HepG2 (cell line): ENCODE results near the gene KIF21B. TPM values are rescaled to one million over a fixed set of nuclear protein-coding genes. Genes with fewer than 3 reads are reported as not detected.
A peak's percentile ranks its signal among the peaks of the same experiment; 100 is the strongest.

ENCODE experiments used
- ATAC-seq: fragments of 200-7000 bp; cut with Tn5 transposase; 3 replicates; pipeline ENCODE4 v1.9.1; 2020; ENCODE audit warnings: mild to moderate bottlenecking, moderate library complexity
- BruUV-seq: library from RNA; stranded (reverse); fragments of 400-500 nt; replicated peaks from 2 replicates; lab custom pipeline; 2021; lab: Mats Ljungman, UMichigan
- CTCF ChIA-PET: fragments of 300-600 bp; formaldehyde crosslinking; extraction: SDS; loops from one replicate; lab custom pipeline; 2021; ENCODE audit warnings: low total read pairs, inconsistent platforms, low intra/inter-chr PET ratio; lab: Yijun Ruan, JAX
- POLR2A ChIA-PET: fragments of 350-600 bp; sonication (Branson Sonifier 250); formaldehyde crosslinking; loops from one replicate; lab custom pipeline; 2020; ENCODE audit warnings: antibody characterized with exemption, inconsistent platforms; lab: Yijun Ruan, JAX
- DNase-seq: peaks from one replicate; pipeline ENCODE4 v3.0.0-alpha.2; 2015; ENCODE audit warnings: low spot score
- FAIRE-seq: peaks from 3 replicates; lab custom pipeline; 2011; peaks lifted over from hg19 to GRCh38; lab: Jason Lieb, UNC
- H2AFZ ChIP-seq: one replicate; pipeline ENCODE4 v1.6.1; 2011; ENCODE audit warnings: low read length, inconsistent platforms
- H3K27ac ChIP-seq: fragments of 300-600 bp; 3 replicates; pipeline ENCODE4 v1.8.0; 2011; ENCODE audit warnings: mixed run types, mild to moderate bottlenecking, mixed read lengths, low read length, inconsistent platforms; ENCODE audit not compliant: insufficient read depth; ENCODE audit errors: extremely low read length
- H3K27me3 ChIP-seq, 2 experiments: fragments of 200-600 bp in 1 of 2; 2 replicates in 1 of 2; 3 replicates in 1 of 2; pipeline versions ENCODE4 v1.6.0 to v1.8.0; 2011; ENCODE audit warnings: low read length in 2 of 2, mild to moderate bottlenecking in 2 of 2, moderate library complexity in 2 of 2, inconsistent platforms in 1 of 2; ENCODE audit not compliant: insufficient read depth in 2 of 2, control insufficient read depth in 1 of 2
- H3K36me3 ChIP-seq, 2 experiments: fragments of 200-600 bp in 1 of 2; replicated peaks in 1 of 2; 2 replicates in 1 of 2; 3 replicates in 1 of 2; pipeline versions ENCODE4 v1.5.1 to v1.8.0; 2011; ENCODE audit warnings: low read length in 2 of 2, inconsistent platforms in 1 of 2; ENCODE audit not compliant: insufficient read depth in 2 of 2, control insufficient read depth in 1 of 2
- H3K4me1 ChIP-seq: 2 replicates; pipeline ENCODE4 v1.5.1; 2012; ENCODE audit warnings: low read length, inconsistent platforms; ENCODE audit not compliant: insufficient read depth
- H3K4me2 ChIP-seq: 2 replicates; pipeline ENCODE4 v1.6.0; 2011; ENCODE audit warnings: low read depth, low read length, inconsistent platforms
- H3K4me3 ChIP-seq, 3 experiments: fragments of 200-600 bp in 1 of 3; sonication (generic), shearing (Covaris generic) in 1 of 3; replicated peaks in 1 of 3; 2 replicates each; pipeline ENCODE4 v1.5.1; 2011 to 2016; ENCODE audit warnings: low read length in 3 of 3, inconsistent platforms in 2 of 3, low read depth in 2 of 3, mild to moderate bottlenecking in 2 of 3, control low read depth in 1 of 3, mixed read lengths in 1 of 3; ENCODE audit not compliant: insufficient read depth in 1 of 3
- H3K79me2 ChIP-seq: one replicate; pipeline ENCODE4 v1.6.1; 2011; ENCODE audit warnings: low read length, inconsistent platforms; ENCODE audit not compliant: insufficient read depth
- H3K9ac ChIP-seq: 2 replicates; pipeline ENCODE4 v1.6.0; 2011; ENCODE audit warnings: mild to moderate bottlenecking, low read depth, low read length, inconsistent platforms; ENCODE audit not compliant: insufficient read depth
- H3K9me3 ChIP-seq: 2 replicates; pipeline ENCODE4 v1.5.1; 2012; ENCODE audit warnings: mild to moderate bottlenecking, low read length
- H4K20me1 ChIP-seq: 2 replicates; pipeline ENCODE4 v1.6.0; 2011; ENCODE audit warnings: inconsistent platforms, mild to moderate bottlenecking, low read length, moderate library complexity; ENCODE audit not compliant: insufficient read depth
- AHDC1 ChIP-seq: sonication (generic); formaldehyde crosslinking; IDR thresholded peaks from 2 replicates; pipeline ENCODE4 v1.5.1; 2020; ENCODE audit warnings: mild to moderate bottlenecking, missing genetic modification reagents, borderline replicate concordance
- EEA1 ChIP-seq: sonication (generic); formaldehyde crosslinking; IDR thresholded peaks from 2 replicates; pipeline ENCODE4 v1.5.1; 2020; ENCODE audit warnings: mild to moderate bottlenecking, missing genetic modification reagents, borderline replicate concordance
- ETV5 ChIP-seq: IDR thresholded peaks from 2 replicates; pipeline ENCODE4 v1.6.1; 2018; ENCODE audit warnings: missing biosample characterization, missing genetic modification reagents, inconsistent platforms, borderline replicate concordance
- GATAD2A ChIP-seq: IDR thresholded peaks from 2 replicates; pipeline ENCODE4 v1.6.1; 2016
- MEIS1 ChIP-seq: sonication (generic); formaldehyde crosslinking; IDR thresholded peaks from 2 replicates; pipeline ENCODE4 v1.9.0; 2021; ENCODE audit warnings: mild to moderate bottlenecking, missing genetic modification reagents, moderate library complexity, borderline replicate concordance
- RBFOX2 ChIP-seq: fragments of 200-400 bp; formaldehyde crosslinking; IDR thresholded peaks from 2 replicates; pipeline ENCODE4 v1.6.1; 2017; ENCODE audit warnings: low read depth, mild to moderate bottlenecking, low read length
- SOX5 ChIP-seq: IDR thresholded peaks from 2 replicates; pipeline ENCODE4 v1.6.1; 2016; ENCODE audit warnings: borderline replicate concordance
- ZFP91 ChIP-seq: sonication (generic); formaldehyde crosslinking; IDR thresholded peaks from 2 replicates; pipeline ENCODE4 v1.9.0; 2022; ENCODE audit warnings: missing genetic modification reagents, mild to moderate bottlenecking, borderline replicate concordance
- WGBS: methylation state at CpG from one replicate; pipeline ENCODE4 v1.1.6; 2017; ENCODE audit warnings: low lambda C conversion rate; 5-methylcytosine and 5-hydroxymethylcytosine counted together
- in situ Hi-C: cut with HindIII; loops from 2 replicates; pipeline ENCODE4 v1.10.0; 2017; ENCODE audit warnings: low pct_unique_long_range_greater_than_20kb; ENCODE audit not compliant: extremely low pct_ligation_motif_present
- intact Hi-C: fragments of 100-400 bp; cut with micrococcal nuclease; formaldehyde crosslinking; loops from one replicate; pipeline ENCODE4 v1.10.0; 2022; ENCODE audit not compliant: unreplicated experiment
- polyA plus RNA-seq, 8 experiments: library from polyadenylated mRNA; depleted of rRNA in 3 of 8; stranded (reverse) in 7 of 8; unstranded in 1 of 8; fragments of >200 nt; fragmentation: Illumina TruSeq in 4 of 8; extraction: Trizol in 4 of 8; gene quantifications; 2 replicates each; pipeline versions ENCODE4 v1.2.1 to v1.2.3, GENCODE V29; 2011 to 2016; ENCODE audit warnings: low read depth in 4 of 8, missing spikeins in 1 of 8, mixed read lengths in 1 of 8; ENCODE audit not compliant: insufficient read depth in 1 of 8
- total RNA-seq, 5 experiments: library from RNA; depleted of rRNA; stranded (reverse); fragments of >200 nt; fragmentation: Illumina TruSeq; extraction: Trizol; gene quantifications; 2 replicates each; pipeline ENCODE4 v1.2.3, GENCODE V29; 2016; ENCODE audit warnings: low read depth in 1 of 5

The KIF21B gene
- total and polyA plus RNA-seq, 2 of the 13 experiments (the other 11 are each of a cell fraction or from before 2014, with no cell fraction given), result 0.17 to 0.20 TPM

- TF ChIP-seq GATAD2A (CRISPR knock-in tag), result no peak
- no peak for TF ChIP-seq EEA1 (CRISPR knock-in tag)
- TF ChIP-seq SOX5 (CRISPR knock-in tag), result no peak
- peak; percentile 23; the same call in 1 of the 2 replicates for TF ChIP-seq ZFP91
- TF ChIP-seq AHDC1 (CRISPR knock-in tag), result no peak
- no peak for TF ChIP-seq ETV5 (CRISPR knock-in tag)
- no peak for TF ChIP-seq RBFOX2
- no peak for TF ChIP-seq MEIS1 (CRISPR knock-in tag)
- no peak overlapping the region for H3K9ac ChIP-seq
- H3K36me3 ChIP-seq, result no peaks in the 10 kb centered on the region
- intact Hi-C loops (no loop called here), in situ Hi-C loops (no loop called here)
- peaks cover 6 to 37% of the 10 kb centered on the region in 2 experiments; a peak in 4 of 5 replicates for H3K27me3 ChIP-seq
- H3K4me2 ChIP-seq, result peak overlapping the region; percentile 20; the same call in 1 of the 2 replicates
- no peak for FAIRE-seq
- no TSS peak for BruUV-seq
- ChIA-PET CTCF (no interaction called here), POLR2A (interaction anchor here (1.1 kb wide), 1 partner anchor 206 kb away, joined by 3 read pairs; no protein-coding TSS in a partner anchor)
- H3K79me2 ChIP-seq, result no peaks in the 10 kb centered on the region
- no peak overlapping the region for H3K4me3 ChIP-seq
- DNase-seq, result no peak
- H4K20me1 ChIP-seq, result no peaks in the 10 kb centered on the region
- H3K27ac ChIP-seq, result no peak overlapping the region
- peaks cover 43% of the 10 kb centered on the region for H3K4me1 ChIP-seq
- no peak for ATAC-seq
- 0% methylated on average over 5 of the region's 10 CpGs for WGBS
- H2AFZ ChIP-seq, result no peak overlapping the region
- H3K9me3 ChIP-seq, result no peaks in the 10 kb centered on the region
These were observed 7.3 kb downstream of the KIF21B start for GRCh38 chr1:201016211-201016651.
